Measurements from ENCODE around the gene SNAPC2.

DNA sequence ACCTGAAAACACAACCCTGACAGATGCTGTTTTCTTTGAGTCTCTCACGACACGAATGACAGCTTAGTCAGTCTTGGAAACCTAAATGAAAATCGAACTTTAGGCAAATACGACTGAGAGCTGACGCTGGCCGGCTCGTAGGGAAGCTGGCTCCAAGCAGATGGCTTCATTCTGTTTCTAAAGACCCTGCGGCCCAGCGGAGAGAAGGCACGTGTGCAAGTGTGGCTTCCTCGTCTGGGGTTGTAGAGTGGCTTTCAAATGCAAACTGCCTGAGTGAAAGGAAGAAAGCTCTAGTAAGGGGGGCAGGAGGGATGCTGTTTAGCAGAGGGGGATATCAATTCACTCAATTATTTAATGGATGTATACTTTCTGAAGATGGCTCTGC is 49.4 kb downstream of the SNAPC2 start:
- TF ChIP-seq FOXM1 (IDR thresholded peaks at IDR 0.05; ENCODE audit: borderline replicate concordance) (no peak), FOXK2 (IDR thresholded peaks at IDR 0.05) (no peak)

Measured in HEK293T (cell line).